CD4-positive, alpha-beta T cell treated with Interleukin-17A for 1 hour (primary cell): ENCODE results near the gene ATAD1.
"Not testable (repeated sequence)": the region's sequence is repeated elsewhere in the genome, so short reads cannot be mapped to it uniquely, and the experiment has no call there.

Source experiments
- DNase-seq: peaks from one replicate; pipeline ENCODE4 v3.0.0-alpha.2; 2020

Gene ATAD1

DNA sequence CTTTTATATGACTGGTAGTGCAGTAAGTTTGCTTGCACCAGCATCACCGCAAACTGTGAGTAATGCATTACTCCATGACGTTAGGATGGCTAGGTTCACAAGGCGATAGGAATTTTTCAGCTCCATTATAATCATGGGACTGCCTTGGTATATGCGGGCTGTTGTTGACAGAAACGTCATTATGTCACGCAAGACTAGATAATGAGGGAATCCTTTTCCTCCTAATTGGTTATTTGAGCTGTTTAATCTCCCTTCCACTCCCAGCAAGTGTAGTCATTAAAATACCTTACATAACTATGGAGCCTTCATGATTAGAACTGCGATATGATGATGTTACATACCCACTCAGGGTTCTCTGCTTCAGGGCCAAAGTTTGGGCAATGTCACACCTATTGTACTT, 28.0 kb upstream of the ATAD1 start:
- DNase-seq: no peak

DNA sequence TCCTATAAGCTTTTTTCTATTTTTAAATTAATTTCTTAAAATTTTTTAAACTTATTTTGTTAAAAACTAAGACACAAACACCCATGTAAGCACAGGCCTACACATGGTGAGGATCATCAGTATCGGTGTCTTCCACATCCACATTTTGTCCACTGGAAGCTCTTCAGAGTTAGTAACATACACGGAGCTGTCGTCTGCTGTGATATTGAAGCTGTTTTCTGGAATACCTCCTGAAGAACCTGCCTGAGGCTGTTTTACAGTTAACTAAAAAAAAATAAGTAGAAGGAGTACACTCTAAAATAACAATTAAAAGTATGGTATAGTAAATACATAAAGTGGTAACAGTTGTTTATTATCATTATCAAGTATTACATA, 27.6 kb upstream of the ATAD1 start:
- no peak for DNase-seq

DNA sequence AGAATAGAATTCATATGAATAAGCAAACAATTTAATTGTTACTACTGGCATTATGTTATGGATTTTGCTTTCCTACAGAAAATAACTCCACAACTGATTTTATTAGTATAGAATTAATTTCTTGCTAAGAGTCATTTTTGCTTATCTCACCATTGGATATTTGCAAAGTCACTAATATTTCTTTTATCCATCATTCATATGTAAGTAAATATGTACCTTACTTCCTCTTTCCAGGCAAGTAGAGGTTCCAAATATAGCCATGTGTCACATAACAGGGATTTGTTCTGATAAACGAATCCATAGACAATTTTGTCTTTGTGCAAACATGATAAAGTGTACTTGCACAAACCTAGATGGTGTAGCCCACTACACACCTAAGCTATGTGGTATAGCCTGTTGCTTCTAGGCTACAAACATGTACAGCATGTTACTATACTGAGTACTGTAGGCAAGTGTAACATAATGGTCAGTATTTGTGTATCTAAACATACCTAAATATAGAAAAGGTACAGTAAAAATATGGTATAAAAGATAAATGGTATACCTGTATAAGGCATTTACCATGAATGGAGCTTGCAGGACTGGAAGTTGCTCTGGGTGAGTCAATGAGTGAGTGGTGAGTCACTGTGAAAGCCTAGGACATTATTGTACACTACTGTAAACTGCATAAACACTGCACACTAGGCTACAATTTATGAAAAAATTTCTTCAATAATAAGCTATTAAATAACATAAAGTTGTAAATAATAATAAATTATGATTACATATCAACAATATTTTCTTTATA, 27.0 kb upstream of the ATAD1 start:
- DNase-seq: no peak

DNA sequence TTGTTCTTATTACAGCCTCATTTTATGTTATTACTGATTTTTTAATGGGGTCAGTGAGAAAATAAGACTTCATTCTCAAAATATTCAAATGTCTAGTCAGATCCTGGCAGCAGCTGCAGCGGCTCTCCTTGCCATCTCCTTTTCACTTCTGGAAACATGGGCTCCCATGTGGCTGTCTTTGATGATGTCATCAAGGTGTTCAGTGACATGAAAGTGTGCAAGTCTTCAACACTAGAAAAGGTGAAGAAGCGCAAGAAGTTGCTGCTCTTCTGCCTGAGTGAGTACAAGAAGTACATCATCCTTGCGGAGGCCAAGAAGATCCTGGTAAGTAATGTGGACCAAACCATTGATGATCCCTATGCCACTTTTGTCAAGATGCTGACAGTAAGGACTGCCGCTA, 25.7 kb upstream of the ATAD1 start:
- no peak for DNase-seq

DNA sequence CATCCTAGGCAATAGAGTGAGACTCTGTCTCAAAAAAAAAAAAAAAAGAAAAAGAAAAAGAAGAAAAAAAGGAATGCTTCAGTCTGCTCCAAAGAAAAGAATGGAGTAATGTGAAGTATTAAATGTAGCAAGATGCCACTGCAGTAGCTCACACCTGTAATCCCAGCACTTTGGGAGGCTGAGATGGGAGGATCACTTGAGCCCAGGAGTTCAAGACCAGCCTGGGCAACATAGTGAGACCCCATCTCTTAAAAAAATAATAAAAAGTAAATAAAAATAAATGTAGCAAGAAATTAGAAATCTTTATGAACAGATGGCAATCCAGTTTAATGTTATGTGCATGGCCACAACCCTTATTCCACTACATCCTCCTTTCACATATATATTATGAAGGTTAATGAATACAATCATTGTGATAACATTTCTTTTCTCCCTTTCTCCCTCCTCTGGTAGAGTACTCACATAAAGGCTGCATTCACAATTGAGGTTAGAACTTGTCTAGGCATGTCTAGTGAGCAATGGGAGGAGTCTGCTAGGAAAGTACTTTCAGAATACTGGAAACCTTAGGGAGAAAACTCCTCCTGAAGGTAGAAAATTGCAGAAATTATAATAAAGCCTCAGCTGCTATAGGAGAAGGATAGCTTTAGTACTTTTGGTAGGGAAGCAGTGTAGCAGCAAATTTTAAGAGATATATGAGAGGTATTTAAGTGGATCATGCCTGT, 24.9 kb upstream of the ATAD1 start:
- no peak for DNase-seq

DNA sequence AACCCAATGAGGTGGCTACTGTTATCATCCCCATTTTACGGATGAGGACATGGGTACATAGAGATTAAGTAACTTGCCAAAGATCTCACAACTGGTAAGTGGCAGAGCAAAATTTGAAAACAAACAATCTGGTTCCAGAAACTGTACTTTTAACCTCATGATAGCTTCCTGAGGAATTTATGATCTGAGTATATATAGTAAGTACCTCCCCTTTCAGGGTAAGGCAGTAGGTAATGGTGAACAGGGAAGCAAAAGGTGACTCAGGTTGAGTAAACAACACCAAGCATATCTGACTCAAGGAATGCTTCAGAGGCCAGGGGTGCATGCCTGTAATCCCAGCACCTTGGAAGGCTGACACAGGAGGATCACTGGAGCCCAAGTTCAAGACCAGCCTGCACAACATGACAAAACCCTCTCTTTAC, 24.2 kb upstream of the ATAD1 start:
- no peak for DNase-seq

DNA sequence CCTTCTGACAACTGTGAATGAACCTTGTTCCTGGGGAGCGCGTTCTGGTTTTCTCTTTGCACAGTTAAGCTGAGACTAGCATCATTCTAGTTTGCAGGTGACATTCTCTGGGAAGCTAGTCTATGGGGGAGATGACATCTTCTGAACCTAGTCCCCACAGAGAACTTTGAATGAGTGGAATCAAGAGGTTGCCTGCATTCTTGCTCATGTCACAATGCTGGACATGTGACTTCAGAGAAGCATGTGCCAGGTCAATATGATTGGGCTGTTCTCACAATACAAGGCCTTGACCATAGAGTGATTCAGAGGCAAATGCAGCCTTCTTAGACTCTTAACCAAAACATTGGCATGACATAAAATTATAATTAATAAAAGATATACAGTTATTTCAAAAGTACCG, 23.2 kb upstream of the ATAD1 start:
- DNase-seq: no peak

DNA sequence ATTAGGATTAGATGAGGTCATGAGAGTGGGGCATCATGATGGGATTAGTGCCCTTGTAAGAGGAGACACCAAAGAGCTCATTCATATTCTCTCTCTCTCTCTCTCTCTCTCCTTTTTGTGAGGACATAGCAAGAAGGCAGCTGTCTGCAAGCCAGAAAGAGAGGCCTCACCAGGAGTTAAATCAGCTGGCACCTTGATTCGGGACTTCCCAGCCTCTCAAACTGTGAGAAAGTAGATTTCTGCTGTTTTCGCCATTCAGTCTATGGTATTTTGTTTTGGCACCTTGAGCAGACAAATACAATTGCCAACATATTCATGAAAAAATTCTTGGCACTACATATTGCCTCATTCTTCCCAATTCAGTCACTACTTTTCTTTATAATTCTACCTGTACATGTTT, 20.6 kb upstream of the ATAD1 start:
- no peak for DNase-seq

DNA sequence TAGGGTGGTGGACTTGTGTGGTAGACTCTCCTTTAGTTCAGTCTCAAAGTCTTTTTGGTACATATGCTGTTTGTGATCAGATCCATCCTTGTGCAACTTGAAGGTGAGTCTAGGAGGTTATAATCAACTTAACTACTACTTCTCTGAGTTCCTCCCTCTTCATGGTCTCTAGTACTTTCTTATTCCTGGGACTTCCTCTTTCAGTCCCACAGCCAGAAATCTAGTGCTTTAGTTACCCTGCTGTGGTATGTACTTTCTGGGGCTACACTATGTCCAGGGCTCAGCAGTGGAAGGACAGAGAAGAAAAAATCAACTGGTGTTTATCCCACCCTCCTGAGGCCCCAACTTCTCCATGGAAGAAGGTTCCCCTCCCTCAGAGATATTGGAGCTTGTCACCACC, 19.4 kb upstream of the ATAD1 start:
- no peak for DNase-seq

DNA sequence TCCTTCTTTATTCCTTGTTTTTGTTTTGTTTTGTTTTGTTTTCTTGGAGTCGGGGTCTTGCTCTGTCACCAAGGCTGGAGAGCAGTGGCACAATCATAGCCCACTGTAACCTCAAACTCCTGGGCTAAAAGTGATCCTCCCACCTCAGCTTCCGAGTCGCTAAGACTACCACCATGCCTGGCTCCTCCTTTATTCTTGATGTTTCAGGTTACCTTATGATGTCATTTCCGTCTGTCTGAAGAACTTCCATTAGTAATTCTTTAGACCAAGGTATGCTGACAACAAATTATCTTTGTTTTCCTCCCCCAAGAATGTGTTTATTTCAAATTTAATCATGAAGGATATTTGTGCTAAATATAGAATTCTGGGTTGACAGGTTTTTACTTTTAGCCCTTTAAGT, 18.1 kb upstream of the ATAD1 start:
- DNase-seq: no peak

DNA sequence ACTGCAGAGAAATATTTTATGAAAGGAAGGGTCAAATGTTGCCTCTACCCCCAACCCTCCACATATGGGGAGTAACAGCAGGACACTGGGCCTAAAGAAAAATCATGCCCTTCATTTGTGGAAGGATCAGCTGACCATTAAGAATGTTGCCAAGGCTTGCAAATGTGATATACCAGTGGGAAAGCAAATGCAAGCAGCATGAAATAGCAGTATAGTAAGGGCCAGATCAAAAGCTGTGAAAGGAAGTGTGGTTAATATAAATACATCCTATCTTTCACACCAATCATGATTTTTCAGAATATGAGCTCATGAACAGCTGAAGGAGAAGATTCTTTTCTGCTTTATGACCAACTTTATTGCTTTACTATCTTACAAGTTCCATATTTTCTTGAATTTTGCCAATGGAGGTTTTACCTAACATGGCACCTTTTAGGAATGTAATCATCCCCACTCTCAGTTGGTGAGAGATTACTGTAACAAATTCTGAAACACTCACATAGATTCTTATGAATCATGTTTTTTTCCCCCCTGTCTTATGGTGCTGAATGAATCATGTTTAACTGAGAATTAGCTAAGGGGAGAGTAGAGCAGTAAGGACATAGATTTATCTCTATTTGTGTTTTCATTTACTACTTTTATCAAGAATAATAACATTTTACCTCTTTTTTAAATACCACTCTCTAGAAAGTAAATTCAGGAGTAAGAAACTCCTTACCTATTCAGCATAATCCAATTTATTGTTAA, 12.1 kb upstream of the ATAD1 start:
- no peak for DNase-seq

DNA sequence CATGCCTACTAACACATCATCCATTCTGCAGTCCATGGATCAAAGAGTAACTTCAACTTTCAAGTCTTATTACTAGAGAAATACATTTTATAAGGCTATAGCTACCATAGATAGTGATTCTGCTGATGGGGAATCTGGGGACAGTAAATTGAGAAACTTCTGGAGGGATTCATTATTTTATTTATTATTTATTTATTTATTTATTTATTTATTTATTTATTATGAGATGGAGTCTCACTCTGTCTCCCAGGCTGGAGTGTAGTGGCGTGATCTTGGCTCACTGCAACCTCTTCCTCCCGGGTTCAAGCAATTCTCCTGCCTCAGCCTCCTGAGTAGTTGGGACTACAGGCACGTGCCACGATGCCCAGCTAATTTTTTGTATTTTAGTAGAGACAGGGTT, 11.0 kb upstream of the ATAD1 start:
- DNase-seq: not testable (repeated sequence)

DNA sequence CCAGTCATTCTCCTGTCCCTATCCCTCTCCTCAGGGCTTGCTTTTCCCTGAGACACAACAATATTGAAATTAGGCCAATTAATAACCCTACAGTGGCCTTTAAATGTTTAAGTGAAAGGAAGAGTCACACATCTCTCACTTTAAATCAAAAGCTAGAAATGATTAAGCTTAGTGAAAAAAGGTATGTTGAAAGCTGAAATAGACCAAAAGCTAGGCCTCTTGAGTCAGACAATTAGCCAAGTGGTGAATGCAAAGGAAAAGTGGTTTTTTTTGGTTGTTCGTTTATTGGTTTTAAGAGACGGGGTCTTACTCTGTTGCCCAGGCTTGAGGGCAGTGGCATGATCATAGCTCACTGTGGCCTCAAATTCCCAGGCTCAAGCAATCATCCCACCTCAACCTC, 9.7 kb upstream of the ATAD1 start:
- DNase-seq: no peak

DNA sequence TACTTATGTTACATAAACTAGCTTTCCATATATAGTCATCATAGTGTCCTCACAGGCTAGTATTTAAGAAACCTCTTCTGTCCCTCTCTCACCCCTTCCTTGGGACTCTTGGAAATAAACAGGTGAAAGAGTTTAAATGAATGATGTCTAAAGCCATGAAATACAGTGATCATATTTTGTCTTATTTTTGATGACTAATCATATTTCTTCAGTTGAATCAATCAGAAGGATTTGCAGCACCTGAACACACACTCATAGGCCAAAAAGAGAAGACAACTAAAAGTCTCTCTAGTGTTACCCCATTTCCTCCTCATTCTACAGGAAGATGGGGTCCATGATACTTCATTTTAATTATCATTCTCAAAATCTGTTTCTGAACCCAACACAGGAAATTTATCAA, 8.6 kb upstream of the ATAD1 start:
- DNase-seq: no peak

DNA sequence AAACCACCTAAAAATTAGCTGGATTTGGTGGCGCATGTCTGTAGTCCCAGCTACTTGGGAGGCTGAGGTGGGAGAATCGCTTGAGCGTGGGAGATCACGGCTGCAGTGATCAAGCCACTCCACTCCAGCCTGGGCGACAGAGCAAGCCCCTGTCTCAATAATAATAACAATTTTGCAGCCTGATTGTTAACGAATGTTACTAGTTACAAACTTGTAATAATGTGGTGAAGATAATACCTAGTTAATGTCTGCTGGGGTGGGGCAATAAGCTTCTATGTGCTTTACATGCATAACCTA, 1.2 kb upstream of the ATAD1 start:
- no peak for DNase-seq

DNA sequence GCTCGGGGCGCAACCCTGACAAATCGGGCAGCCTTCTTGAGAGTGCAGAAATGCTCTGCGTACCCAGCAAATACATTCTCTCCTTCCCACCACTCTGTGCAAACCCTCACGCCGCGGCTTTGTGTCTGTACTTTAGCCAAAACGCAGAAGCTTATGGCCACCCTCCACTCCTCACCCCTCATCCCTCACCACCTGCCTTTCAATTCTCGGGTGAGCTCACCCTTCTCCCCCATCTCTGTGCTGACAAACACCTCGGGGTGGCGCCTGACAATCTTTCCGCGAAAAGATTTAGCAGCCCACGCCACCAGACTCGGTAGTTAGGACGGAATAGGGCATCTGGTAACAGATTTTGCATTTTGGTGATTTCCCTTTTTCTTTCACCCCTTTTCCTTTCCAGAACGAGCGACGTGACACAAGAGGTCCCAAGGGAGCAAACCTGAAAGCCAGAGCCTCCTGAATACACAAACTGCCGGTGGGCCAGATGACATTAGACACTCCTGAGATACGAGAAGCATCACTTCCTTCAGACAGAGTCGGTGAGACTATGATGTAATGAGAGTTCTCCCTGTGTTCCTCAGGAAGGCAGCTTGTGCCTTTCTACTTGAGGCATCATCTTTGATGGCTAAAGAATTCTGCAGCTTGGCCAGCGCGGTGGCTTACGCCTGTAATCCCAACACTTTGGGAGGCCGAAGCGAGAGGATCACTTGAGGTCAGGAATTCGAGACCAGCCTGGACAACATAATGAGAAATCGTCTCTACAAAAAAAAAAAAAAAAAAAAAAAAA, 671 bp upstream of the ATAD1 start:
- peak; percentile 74 for DNase-seq

DNA sequence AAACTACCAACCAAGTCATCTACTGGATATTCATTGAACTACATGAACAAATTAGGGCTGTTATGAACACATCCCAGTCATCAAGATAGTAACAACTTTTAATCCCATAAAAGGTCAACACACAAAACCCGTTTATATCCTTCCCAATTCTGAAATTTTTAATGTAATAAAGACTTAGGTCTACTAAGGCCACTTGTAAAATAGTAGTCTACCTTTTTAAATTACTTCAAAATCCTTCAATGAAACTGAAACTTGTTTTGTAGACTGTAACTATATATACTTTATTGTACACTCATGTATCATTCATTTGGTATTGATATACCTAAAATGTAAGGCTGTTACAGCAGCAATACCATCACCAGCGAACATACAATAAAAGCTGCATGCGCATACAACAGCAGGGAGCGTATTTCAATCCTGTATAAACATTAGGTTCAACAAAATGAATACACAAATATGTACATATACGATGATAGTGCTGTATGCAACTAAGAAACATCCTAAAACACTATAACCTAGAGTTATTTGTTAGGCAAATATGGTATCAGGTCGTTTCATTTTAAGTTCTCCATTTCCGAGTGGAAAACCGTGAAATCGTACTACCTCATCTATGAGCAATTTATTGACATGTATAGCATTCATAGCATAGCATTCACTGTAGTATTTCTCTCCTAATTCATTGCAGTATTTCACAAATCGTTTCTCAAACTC, 973 bp downstream of the ATAD1 start:
- DNase-seq: peak; percentile 13

DNA sequence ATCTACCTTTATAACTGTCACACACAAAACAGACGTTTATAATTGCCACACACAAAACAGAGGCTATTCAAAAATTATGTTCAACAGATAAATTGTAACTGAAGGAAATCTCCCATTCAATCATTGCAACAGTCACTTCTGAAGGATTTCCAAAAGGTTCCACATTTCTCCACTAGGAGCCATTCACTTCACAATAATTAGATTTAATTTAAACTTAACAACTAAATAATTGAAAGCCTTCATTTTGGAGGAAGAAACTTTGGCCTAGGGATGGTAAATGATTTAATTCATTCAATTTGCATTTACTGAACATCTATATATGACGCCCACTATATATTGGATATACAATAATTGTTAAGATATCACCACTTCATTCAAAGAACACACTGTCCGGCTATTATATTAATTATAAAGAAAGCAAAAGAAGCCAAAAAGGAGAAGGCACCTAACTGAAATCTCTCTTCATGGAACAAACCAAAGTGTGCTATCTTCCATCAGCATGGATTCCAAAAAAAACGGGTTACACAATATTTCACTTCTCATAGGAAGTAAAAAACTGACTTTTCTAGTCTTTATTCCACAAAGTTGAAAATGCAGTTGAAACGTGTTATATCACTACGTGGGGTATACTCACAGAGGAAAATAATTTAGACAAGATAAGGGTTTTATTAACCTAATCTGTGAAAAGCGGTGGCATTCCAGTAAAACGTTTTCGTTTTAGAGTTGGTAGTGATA, 1.7 kb downstream of the ATAD1 start:
- no peak for DNase-seq

DNA sequence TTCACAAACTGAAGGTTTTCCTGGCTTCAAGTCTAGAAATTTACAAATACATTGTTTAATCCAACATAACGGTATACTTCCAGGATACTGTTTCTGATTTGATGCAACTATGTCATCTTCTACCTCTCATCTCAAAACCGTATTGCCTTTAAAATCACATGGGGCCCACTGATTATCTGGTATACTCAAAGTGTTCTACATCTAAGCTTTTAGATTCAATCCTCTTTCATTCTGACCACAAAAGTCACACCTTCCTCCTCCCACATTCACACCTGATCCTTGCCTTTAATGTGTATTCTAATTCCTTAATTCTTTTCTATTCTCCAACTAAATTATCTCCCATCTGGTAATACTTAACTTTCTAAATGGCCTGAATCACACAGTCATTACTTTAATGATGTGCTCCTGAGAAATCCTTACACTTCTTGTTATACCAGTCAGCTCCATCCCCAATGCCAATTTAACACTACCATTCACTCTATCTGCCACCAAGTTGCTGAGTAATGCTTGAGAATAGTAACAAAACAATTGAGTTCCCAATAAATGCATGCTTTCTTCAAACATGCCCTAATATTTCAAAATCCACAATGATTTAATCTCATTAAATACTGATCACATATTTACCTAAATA, 13.0 kb downstream of the ATAD1 start:
- peak; percentile 6 for DNase-seq

DNA sequence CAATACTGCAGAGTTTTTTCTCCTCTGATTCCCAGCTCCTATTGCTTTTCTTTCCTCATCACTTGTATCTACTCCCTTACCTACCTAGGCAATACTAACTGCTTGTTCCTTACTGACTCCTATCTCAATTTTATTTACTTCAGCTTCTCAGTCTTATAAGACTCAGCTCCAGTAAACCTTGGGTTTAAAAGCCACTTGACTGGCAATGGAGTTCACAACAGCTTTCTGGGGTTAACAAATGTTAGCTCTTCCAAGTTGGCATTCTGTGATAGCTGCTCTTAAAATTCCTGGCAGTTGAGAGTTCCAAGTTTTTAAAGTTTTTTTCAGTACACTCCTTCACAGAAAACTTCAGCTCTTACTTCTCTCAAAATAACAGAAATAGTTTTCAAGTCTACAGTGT, 14.2 kb downstream of the ATAD1 start:
- DNase-seq: no peak

DNA sequence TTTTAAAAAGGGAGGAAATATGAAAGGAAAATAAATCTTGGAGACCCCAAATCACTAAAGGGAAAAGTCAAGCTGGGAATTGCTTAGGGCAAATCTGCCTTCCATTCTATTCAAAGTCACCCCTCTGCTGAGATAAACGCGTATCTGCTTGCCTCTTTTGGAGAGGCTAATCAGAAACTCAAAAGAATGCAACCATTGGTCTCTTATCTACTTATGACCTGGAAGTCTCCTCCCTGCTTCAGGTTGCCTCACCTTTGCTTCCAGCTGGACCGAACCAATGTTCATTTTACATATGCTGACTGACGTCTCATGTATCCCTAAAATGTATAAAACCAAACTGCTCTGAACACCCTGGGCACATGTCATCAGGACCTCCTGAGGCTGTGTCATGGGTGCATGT, 14.7 kb downstream of the ATAD1 start:
- no peak for DNase-seq
